GM12801 (cell line): ENCODE data around the gene USH1G.

Source experiments
- TF ChIP-seq, protein P1 (sequence below): IDR thresholded peaks from one replicate; pipeline ENCODE4 v1.5.1; 2011; ENCODE audit warnings: control low read depth; ENCODE audit not compliant: insufficient read length; ENCODE audit errors: extremely low read depth

The USH1G gene

DNA sequence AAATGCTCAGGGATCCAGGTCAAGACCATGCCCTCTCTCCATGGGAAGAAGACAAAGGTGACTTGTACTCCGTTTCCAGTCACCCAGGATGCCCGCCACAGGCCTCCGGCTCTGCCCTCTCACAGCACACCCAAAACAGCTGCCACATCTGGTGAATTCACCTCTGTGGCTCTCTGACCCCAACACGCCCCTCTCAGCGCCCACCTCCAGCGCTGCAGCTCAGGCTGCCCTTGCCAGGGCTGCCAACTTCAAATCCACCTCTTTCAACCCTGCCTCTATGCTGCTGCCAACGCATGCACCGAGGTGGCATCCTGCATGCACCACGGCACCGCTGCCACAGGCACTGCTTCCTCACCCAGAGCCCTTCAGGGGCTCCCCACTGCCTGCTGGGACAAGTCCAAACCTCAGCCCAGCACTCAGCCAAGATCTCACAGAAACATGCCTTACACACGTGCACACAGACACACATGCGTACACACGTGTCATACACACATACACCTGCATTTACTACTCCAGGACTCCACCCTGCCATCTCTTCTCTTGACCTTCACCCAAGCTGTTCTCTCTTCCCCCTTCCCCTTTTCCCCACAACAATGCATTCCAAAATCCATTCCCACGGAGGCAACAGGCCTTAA lies 42.0 kb upstream of the USH1G start:
- TF ChIP-seq, protein P1, sequence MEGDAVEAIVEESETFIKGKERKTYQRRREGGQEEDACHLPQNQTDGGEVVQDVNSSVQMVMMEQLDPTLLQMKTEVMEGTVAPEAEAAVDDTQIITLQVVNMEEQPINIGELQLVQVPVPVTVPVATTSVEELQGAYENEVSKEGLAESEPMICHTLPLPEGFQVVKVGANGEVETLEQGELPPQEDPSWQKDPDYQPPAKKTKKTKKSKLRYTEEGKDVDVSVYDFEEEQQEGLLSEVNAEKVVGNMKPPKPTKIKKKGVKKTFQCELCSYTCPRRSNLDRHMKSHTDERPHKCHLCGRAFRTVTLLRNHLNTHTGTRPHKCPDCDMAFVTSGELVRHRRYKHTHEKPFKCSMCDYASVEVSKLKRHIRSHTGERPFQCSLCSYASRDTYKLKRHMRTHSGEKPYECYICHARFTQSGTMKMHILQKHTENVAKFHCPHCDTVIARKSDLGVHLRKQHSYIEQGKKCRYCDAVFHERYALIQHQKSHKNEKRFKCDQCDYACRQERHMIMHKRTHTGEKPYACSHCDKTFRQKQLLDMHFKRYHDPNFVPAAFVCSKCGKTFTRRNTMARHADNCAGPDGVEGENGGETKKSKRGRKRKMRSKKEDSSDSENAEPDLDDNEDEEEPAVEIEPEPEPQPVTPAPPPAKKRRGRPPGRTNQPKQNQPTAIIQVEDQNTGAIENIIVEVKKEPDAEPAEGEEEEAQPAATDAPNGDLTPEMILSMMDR: no peak

DNA sequence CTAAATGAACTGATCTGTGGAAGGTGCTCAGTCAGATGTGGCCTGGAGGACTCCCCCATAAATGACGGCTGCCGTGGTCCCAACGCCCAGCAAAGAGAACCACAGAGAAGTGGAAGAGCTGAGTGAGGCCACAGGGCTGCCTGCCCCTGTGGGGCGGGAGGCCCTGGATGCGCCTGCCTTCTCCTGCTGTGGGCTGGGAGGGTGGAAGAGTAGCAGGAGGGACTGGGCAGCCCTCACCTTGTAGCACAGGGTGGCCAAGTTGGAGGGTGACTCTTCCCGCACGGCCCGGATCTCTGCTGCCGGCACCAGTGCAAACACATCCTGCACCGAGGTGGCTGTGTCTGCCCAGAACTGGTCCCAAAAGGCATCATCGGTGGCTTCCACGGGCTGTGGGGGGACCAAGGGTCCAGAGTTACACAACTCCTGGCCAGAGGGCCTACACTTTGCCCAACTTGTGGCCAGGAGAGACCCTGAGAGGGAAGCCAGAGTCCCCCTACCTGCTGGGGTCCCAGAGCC lies 41.2 kb upstream of the USH1G start:
- TF ChIP-seq, protein P1: no peak

DNA sequence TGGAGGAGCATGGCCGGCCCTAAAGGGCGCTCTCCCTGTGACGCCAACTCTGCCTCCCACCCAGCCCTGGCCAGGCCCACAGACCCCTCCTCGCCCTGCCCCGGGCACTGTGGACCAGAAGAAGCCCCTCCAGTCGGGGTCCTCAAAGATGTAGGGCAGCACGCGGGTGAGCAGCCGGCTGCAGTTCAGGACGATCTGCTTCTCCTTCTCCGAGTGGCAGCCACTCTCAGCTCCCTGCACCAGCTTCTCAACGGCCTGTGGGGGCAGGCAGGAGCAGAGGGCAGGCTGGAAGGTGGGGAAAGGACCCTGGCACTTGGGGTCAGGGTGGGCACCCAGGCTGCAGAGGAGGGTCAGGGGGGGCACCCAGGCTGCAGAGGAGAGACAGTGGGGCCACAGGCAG lies 40.6 kb upstream of the USH1G start:
- TF ChIP-seq, protein P1: no peak

DNA sequence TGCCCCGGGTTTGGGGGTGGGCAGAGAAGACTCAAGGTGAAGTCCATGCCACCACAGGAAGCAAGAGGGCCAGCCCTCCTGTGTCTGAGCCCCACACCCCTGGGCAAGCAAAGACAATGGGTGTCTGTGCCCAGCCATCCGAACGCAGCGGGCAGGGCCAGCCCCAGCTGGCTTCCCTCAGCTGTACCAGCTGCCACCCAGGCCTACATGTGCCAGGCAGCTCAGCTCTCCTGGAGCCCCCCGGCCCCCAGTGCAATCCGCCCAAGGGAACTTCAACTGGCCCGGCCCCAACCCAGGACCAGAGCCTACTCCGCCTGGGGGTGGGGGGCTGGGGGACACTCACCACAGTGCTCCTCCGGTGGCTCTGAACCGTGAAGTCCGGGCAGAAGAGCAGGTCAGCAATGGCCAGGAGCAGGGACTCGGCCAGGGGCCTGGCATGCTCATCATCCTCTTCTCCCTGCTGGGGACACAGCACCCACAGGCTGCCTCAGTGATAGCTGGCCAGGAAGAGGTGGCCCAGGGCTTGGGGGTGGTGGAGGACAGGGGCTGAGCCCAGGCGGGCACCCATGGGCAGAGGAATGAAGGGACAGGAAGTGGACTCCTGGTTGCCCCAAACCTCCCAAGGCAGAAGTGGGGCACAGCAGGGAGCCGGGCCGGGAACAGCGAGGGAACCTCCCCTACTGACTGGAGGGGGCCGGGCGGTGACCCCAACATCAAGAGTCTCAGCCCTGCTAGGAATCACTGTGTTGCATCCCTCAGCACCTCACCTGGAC lies 39.8 kb upstream of the USH1G start:
- TF ChIP-seq, protein P1: no peak

DNA sequence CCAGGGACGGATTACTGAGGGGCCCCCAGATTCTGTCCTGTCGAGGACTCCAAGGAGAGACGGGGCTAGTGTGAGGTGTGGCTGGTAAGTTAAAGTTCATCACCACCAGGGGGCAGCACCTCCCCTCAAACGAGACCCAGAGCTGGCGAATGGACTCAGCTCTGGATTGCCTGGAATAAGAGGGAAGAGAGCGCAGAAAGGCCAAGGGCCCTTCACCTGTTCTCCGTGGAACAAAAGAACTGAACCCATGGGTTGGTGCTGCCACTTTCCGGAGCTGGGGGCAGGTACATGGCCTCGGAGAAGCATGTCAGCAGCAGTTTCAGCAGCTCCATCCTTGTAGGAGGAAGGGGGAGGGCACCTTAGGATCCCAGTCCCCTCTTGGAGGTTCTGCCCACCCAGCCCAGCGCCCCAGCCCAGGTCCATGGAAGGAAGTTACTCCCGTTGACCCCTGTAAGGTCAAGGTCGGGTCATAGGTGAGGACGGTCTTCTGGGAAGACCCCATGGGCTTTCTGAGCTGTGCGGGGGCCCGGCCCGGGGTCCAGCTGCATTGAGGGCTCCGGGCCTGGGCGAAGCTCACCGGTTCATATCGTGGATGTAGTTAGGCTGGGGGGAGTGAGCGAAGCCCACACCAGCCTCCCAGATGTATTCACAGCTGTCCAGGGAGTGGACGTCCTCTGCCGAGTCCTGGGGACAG lies 38.7 kb upstream of the USH1G start:
- TF ChIP-seq, protein P1: no peak

DNA sequence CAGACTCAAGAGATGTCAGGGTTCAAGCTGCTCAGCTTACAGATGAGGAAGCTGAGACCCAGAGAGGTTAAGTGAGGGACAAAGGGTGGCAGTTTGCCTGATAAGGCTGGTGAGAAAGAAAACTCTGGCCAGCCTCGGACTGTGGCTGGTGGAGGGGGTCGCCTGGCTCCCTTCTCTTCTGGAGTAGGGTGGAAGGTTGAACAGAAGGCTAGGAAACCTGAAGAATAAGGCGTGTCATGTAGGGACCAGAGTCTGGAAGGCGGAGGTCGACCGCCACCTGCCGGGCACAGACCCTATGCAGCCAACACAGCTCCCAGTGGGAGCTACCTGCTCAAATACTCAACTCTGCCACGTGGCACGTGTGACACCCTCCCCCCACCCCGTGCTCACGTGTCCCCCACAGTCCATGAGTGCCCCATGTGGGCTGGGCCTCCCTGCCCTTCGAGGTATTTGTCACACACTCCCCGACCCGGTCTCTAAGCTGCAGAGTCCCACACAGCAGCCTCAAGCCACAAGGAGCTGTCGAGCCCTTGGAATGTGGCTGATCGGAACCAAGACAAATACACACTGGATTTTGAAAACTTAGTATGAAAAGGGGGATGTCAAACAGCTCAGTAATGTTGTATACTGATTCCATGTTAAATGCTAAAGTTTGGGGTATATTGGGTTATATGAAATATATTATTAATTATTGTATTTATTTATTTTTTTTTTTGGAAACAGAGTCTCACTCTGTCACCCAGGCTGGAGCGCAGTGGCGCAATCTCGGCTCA lies 37.7 kb upstream of the USH1G start:
- TF ChIP-seq, protein P1: no peak
